Upper lobe of right lung (tissue), 1 donor: Measurements from ENCODE around the gene GALNT14. TPM values are rescaled to one million over a fixed set of nuclear protein-coding genes. Genes with fewer than 3 reads are reported as not detected.

Experiments used
- ATAC-seq: fragments of 200-7000 bp; cut with Tn5 transposase; one replicate; pipeline ENCODE4 v1.9.1; 2020; ENCODE audit warnings: mild to moderate bottlenecking, moderate library complexity
- DNase-seq: peaks from one replicate; pipeline ENCODE4 v3.0.0-alpha.2; 2020
- H3K27ac ChIP-seq: fragments of 200-600 bp; one replicate; pipeline ENCODE4 v1.8.0; 2022
- H3K27me3 ChIP-seq: fragments of 200-600 bp; one replicate; pipeline ENCODE4 v1.8.0; 2022; ENCODE audit warnings: mild to moderate bottlenecking
- H3K36me3 ChIP-seq: fragments of 200-600 bp; one replicate; pipeline ENCODE4 v1.8.0; 2022
- H3K4me1 ChIP-seq: fragments of 200-600 bp; one replicate; pipeline ENCODE4 v1.8.0; 2022
- H3K4me3 ChIP-seq: fragments of 200-600 bp; one replicate; pipeline ENCODE4 v1.8.0; 2022; ENCODE audit warnings: mild to moderate bottlenecking
- H3K9me3 ChIP-seq: fragments of 200-600 bp; one replicate; pipeline ENCODE4 v1.8.0; 2022
- CTCF ChIP-seq: fragments of 200-600 bp; IDR thresholded peaks from one replicate; pipeline ENCODE4 v1.8.0; 2022; ENCODE audit warnings: antibody characterized with exemption
- intact Hi-C: fragments of 100-400 bp; cut with DNase I; formaldehyde crosslinking; loops from one replicate; pipeline ENCODE4 v1.11.0; 2022
- total RNA-seq: library from RNA; stranded (reverse); fragmentation: NEBNext Ultra II Directional; extraction: Animal tissue kit (Norgen Biotek cat#: 25700); gene quantifications from one replicate; pipeline ENCODE4 v1.2.1, GENCODE V29; 2021
- donor health status: DM: no; HTN: yes; CAD: no; lungs with severe emphysema.

The GALNT14 gene
- total RNA-seq, 1 donor from 2014 or later = 0.81 TPM

- TF ChIP-seq CTCF = no peak
- no peak overlapping the region for H3K4me3 ChIP-seq
- no peaks in the 10 kb centered on the region for H3K27me3 ChIP-seq
- no peaks in the 10 kb centered on the region for H3K36me3 ChIP-seq
- no peaks in the 10 kb centered on the region for H3K9me3 ChIP-seq
- no peak overlapping the region for H3K27ac ChIP-seq
- no peaks in the 10 kb centered on the region for H3K4me1 ChIP-seq
- DNase-seq (no peak), ATAC-seq (no peak)
- intact Hi-C loops = no loop called here
Observed at GRCh38 chr2:30926606-30927005, 211.6 kb downstream of the GALNT14 start.

- Histone ChIP-seq H3K27ac (no peak overlapping the region), H3K9me3 (no peaks in the 10 kb centered on the region), H3K27me3 (no peaks in the 10 kb centered on the region), H3K4me3 (no peak overlapping the region), H3K36me3 (no peaks in the 10 kb centered on the region), H3K4me1 (no peaks in the 10 kb centered on the region)
- TF ChIP-seq CTCF = no peak
- intact Hi-C loops = no loop called here
- no peak for ATAC-seq
- DNase-seq = no peak
Observed at GRCh38 chr2:30923623-30924022, 214.6 kb downstream of the GALNT14 start.

GRCh38 chr2:30920511-30920910, 217.7 kb downstream of the GALNT14 start:
- Histone ChIP-seq H3K27me3 (no peaks in the 10 kb centered on the region), H3K27ac (no peak overlapping the region), H3K36me3 (no peaks in the 10 kb centered on the region), H3K9me3 (no peaks in the 10 kb centered on the region), H3K4me3 (no peak overlapping the region), H3K4me1 (no peaks in the 10 kb centered on the region)
- no peak for TF ChIP-seq CTCF
- ATAC-seq = no peak
- intact Hi-C loops = no loop called here
- no peak for DNase-seq

GRCh38 chr2:30915486-30915885, 222.8 kb downstream of the GALNT14 start:
- no peak overlapping the region for H3K4me3 ChIP-seq
- H3K9me3 ChIP-seq = no peaks in the 10 kb centered on the region
- peak; percentile 75 for ATAC-seq
- no peaks in the 10 kb centered on the region for H3K36me3 ChIP-seq
- intact Hi-C loops = no loop called here
- H3K4me1 ChIP-seq = no peaks in the 10 kb centered on the region
- DNase-seq = peak; percentile 77
- H3K27ac ChIP-seq = no peak overlapping the region
- H3K27me3 ChIP-seq = no peaks in the 10 kb centered on the region
- peak; percentile 37 for TF ChIP-seq CTCF

GRCh38 chr2:30914456-30914855, 223.8 kb downstream of the GALNT14 start:
- no peak for TF ChIP-seq CTCF
- Histone ChIP-seq H3K4me3 (no peak overlapping the region), H3K27me3 (no peaks in the 10 kb centered on the region), H3K9me3 (no peaks in the 10 kb centered on the region), H3K36me3 (no peaks in the 10 kb centered on the region), H3K4me1 (no peaks in the 10 kb centered on the region), H3K27ac (no peak overlapping the region)
- no peak for ATAC-seq
- intact Hi-C loops = no loop called here
- DNase-seq = no peak

- ATAC-seq (no peak), DNase-seq (no peak)
- no peak overlapping the region for H3K4me3 ChIP-seq
- no peak for TF ChIP-seq CTCF
- H3K36me3 ChIP-seq = no peaks in the 10 kb centered on the region
- H3K4me1 ChIP-seq = no peaks in the 10 kb centered on the region
- intact Hi-C loops = no loop called here
- H3K27me3 ChIP-seq = no peaks in the 10 kb centered on the region
- H3K9me3 ChIP-seq = no peaks in the 10 kb centered on the region
- H3K27ac ChIP-seq = no peak overlapping the region
Observed at GRCh38 chr2:30912056-30912455, 226.2 kb downstream of the GALNT14 start.
